ENCODE data around the gene GAB4.

- TF ChIP-seq CTCF (IDR thresholded peaks at IDR 0.05), result no peak
- no peak for TF ChIP-seq POLR2A (IDR thresholded peaks at IDR 0.05)
Measured at GRCh38 chr22:16970446-16970845, 37.6 kb downstream of the GAB4 start.

Data from uterus (tissue), 2 donors.